ENCODE data around the gene NRG3. TPM values are rescaled to one million over a fixed set of nuclear protein-coding genes. Genes with fewer than 3 reads are reported as not detected.

Gene NRG3
- total RNA-seq, 6 experiments from 2014 or later: not detected

GRCh38 chr10:82020999-82021398, 146.0 kb downstream of the NRG3 start:
- no peak overlapping the region for H3K4me3 Mint-ChIP-seq
- H3K4me1 Mint-ChIP-seq (ENCODE audit: low read depth): no peaks in the 10 kb centered on the region
- no peak for DNase-seq
- H3K27me3 Mint-ChIP-seq (ENCODE audit: insufficient read depth): no peaks in the 10 kb centered on the region
- no peak for TF ChIP-seq CTCF (IDR thresholded peaks at IDR 0.05)
- peaks cover 53% of the 10 kb centered on the region for H3K9me3 Mint-ChIP-seq
- H3K27ac Mint-ChIP-seq: no peak overlapping the region
- H3K36me3 Mint-ChIP-seq (ENCODE audit: low read depth): peaks cover 5% of the 10 kb centered on the region; the same call in 1 of the 2 replicates

DNA sequence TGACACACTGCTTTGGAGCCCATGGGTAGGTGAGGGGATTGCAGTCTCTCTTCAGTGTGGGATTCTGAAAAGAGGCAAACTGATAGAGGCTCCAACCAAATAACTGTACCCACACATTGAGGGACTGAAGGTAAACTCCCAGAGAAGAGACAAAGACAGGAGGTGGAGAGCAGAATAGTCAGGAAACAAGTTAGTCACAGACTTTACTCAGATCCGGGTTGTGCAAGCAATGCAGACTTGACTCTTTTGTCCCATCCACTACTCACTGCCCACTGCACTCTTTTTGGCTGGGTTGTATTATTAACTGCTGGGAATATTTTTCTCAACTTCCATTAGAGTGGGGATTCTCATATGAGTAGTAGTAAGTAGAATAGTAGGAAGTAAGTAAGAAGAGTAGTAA, 152.7 kb downstream of the NRG3 start:
- H3K9me3 Mint-ChIP-seq: peaks cover 65% of the 10 kb centered on the region
- no peak for DNase-seq
- no peak overlapping the region for H3K27ac Mint-ChIP-seq
- no peak overlapping the region for H3K4me3 Mint-ChIP-seq
- no peaks in the 10 kb centered on the region for H3K27me3 Mint-ChIP-seq (ENCODE audit: insufficient read depth)
- no peaks in the 10 kb centered on the region for H3K4me1 Mint-ChIP-seq (ENCODE audit: low read depth)
- no peak for TF ChIP-seq CTCF (IDR thresholded peaks at IDR 0.05)
- no peaks in the 10 kb centered on the region for H3K36me3 Mint-ChIP-seq (ENCODE audit: low read depth)

- TF ChIP-seq CTCF (IDR thresholded peaks at IDR 0.05): no peak
- DNase-seq: no peak
- no peak overlapping the region for H3K4me3 Mint-ChIP-seq
- H3K4me1 Mint-ChIP-seq (ENCODE audit: low read depth): no peaks in the 10 kb centered on the region
- H3K27ac Mint-ChIP-seq: no peak overlapping the region
- H3K36me3 Mint-ChIP-seq (ENCODE audit: low read depth): no peaks in the 10 kb centered on the region
- no peaks in the 10 kb centered on the region for H3K27me3 Mint-ChIP-seq (ENCODE audit: insufficient read depth)
- H3K9me3 Mint-ChIP-seq: peaks cover 39% of the 10 kb centered on the region
Observed at GRCh38 chr10:82037076-82037475, 162.1 kb downstream of the NRG3 start.

DNA sequence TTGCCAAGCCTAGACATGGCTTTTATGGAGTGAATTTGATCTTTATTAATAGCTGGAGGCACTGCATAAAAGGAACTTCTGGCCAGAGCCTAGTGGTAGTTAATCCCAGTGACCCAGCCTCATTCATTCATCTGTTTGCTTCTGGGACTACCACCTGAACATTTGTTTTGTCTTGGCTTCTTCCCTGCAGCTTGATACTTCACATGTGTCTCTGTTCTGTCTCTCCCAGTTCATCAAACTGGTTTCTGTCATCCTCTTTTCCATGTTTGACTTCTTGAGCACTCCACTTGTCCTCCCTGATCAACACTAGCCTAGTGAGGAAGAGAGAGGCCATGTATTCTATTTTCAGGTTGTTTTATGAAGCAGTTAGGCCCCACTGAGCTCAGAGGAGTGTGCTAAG, 163.6 kb downstream of the NRG3 start:
- DNase-seq: no peak
- Mint-ChIP-seq H3K4me1 (ENCODE audit: low read depth) (no peaks in the 10 kb centered on the region), H3K27ac (no peak overlapping the region), H3K9me3 (peaks cover 35% of the 10 kb centered on the region), H3K36me3 (ENCODE audit: low read depth) (no peaks in the 10 kb centered on the region), H3K4me3 (no peak overlapping the region), H3K27me3 (ENCODE audit: insufficient read depth) (no peaks in the 10 kb centered on the region)
- no peak for TF ChIP-seq CTCF (IDR thresholded peaks at IDR 0.05)

GRCh38 chr10:82040336-82040735, 165.3 kb downstream of the NRG3 start:
- no peak for TF ChIP-seq CTCF (IDR thresholded peaks at IDR 0.05)
- H3K4me3 Mint-ChIP-seq: no peak overlapping the region
- no peaks in the 10 kb centered on the region for H3K36me3 Mint-ChIP-seq (ENCODE audit: low read depth)
- H3K4me1 Mint-ChIP-seq (ENCODE audit: low read depth): no peaks in the 10 kb centered on the region
- H3K27me3 Mint-ChIP-seq (ENCODE audit: insufficient read depth): no peaks in the 10 kb centered on the region
- DNase-seq: no peak
- H3K9me3 Mint-ChIP-seq: peaks cover 26% of the 10 kb centered on the region
- H3K27ac Mint-ChIP-seq: no peak overlapping the region

GRCh38 chr10:82041018-82041417, 166.0 kb downstream of the NRG3 start:
- no peak for TF ChIP-seq CTCF (IDR thresholded peaks at IDR 0.05)
- Mint-ChIP-seq H3K4me3 (no peak overlapping the region), H3K27ac (no peak overlapping the region), H3K36me3 (ENCODE audit: low read depth) (no peaks in the 10 kb centered on the region), H3K27me3 (ENCODE audit: insufficient read depth) (no peaks in the 10 kb centered on the region), H3K4me1 (ENCODE audit: low read depth) (no peaks in the 10 kb centered on the region), H3K9me3 (peaks cover 26% of the 10 kb centered on the region)
- no peak for DNase-seq

Measured in HFFc6 (cell line).